Left hindlimb (tissue), 1 donor: ENCODE measurements around the gene SLC30A1.

Experiments
- DNase-seq: peaks from one replicate; pipeline ENCODE4 v3.0.0-alpha.2; 2018

SLC30A1 gene

GRCh38 chr1:211606914-211607753 lies 28.2 kb upstream of the SLC30A1 start:
- no peak for DNase-seq

- DNase-seq = no peak
Measured at GRCh38 chr1:211606332-211606913, 27.5 kb upstream of the SLC30A1 start.

- no peak for DNase-seq
Measured at GRCh38 chr1:211605603-211606331, 26.8 kb upstream of the SLC30A1 start.

- DNase-seq = no peak
Measured at GRCh38 chr1:211605034-211605433, 26.1 kb upstream of the SLC30A1 start.

- DNase-seq = no peak
Measured at GRCh38 chr1:211604548-211604947, 25.6 kb upstream of the SLC30A1 start.

- DNase-seq = no peak
Measured at GRCh38 chr1:211603713-211604112, 24.8 kb upstream of the SLC30A1 start.

- no peak for DNase-seq
Measured at GRCh38 chr1:211603191-211603701, 24.3 kb upstream of the SLC30A1 start.

- no peak for DNase-seq
Measured at GRCh38 chr1:211601982-211602670, 23.2 kb upstream of the SLC30A1 start.

- no peak for DNase-seq
Measured at GRCh38 chr1:211601159-211601558, 22.2 kb upstream of the SLC30A1 start.

GRCh38 chr1:211599250-211599649 lies 20.3 kb upstream of the SLC30A1 start:
- DNase-seq = no peak

GRCh38 chr1:211598514-211598913 lies 19.6 kb upstream of the SLC30A1 start:
- DNase-seq = no peak

GRCh38 chr1:211596418-211597181 lies 17.6 kb upstream of the SLC30A1 start:
- DNase-seq = no peak

- no peak for DNase-seq
Measured at GRCh38 chr1:211595419-211595818, 16.5 kb upstream of the SLC30A1 start.

- no peak for DNase-seq
Measured at GRCh38 chr1:211591980-211592493, 13.1 kb upstream of the SLC30A1 start.

GRCh38 chr1:211589782-211590721 lies 11.1 kb upstream of the SLC30A1 start:
- DNase-seq = no peak

- no peak for DNase-seq
Measured at GRCh38 chr1:211588711-211589110, 9.8 kb upstream of the SLC30A1 start.

GRCh38 chr1:211587123-211587522 lies 8.2 kb upstream of the SLC30A1 start:
- no peak for DNase-seq

- no peak for DNase-seq
Measured at GRCh38 chr1:211586538-211586937, 7.6 kb upstream of the SLC30A1 start.

- DNase-seq = no peak
Measured at GRCh38 chr1:211583011-211583992, 4.3 kb upstream of the SLC30A1 start.
